Colonic mucosa (tissue), 4 donors: ENCODE data around the gene XXYLT1. TPM values are rescaled to one million over a fixed set of nuclear protein-coding genes. Genes with fewer than 3 reads are reported as not detected.
A peak's percentile ranks its signal among the peaks of the same experiment; 100 is the strongest.

Experiments
- DNase-seq: peaks from one replicate; pipeline ENCODE4 v3.0.0-alpha.2; 2020
- H3K27ac ChIP-seq: fragments of 200-600 bp; one replicate; pipeline ENCODE4 v1.8.0; 2021
- H3K27me3 ChIP-seq: fragments of 200-600 bp; one replicate; pipeline ENCODE4 v1.8.0; 2021
- H3K36me3 ChIP-seq: fragments of 200-600 bp; one replicate; pipeline ENCODE4 v1.8.0; 2021
- H3K4me1 ChIP-seq: fragments of 200-600 bp; one replicate; pipeline ENCODE4 v1.8.0; 2021; ENCODE audit warnings: mild to moderate bottlenecking
- H3K4me3 ChIP-seq: fragments of 200-600 bp; one replicate; pipeline ENCODE4 v1.8.0; 2021
- H3K9ac ChIP-seq, 2 donors: one replicate each; pipeline ENCODE4 v1.7.0; 2013; ENCODE audit warnings: control low read depth in 2 of 2, low read depth in 2 of 2, low read length in 2 of 2
- H3K9me3 ChIP-seq: fragments of 200-600 bp; one replicate; pipeline ENCODE4 v1.8.0; 2021
- CTCF ChIP-seq: fragments of 200-600 bp; IDR thresholded peaks from one replicate; pipeline ENCODE4 v1.8.0; 2022; ENCODE audit warnings: antibody characterized with exemption, mild to moderate bottlenecking
- intact Hi-C: fragments of 100-400 bp; cut with DNase I; formaldehyde crosslinking; loops from one replicate; pipeline ENCODE4 v1.14.1; 2022
- total RNA-seq, 2 donors: library from RNA; stranded (reverse); fragmentation: NEBNext Ultra II Directional in 1 of 2; extraction: Animal tissue kit (Norgen Biotek cat#: 25700) in 1 of 2; gene quantifications; one replicate each; pipeline ENCODE4 v1.2.1, GENCODE V29; 2021
- donor health status: healthy.
- donor health status: DM: no; HTN: no; CAD: no.
- donor health status: DM: no; HTN: no; CAD: no.

XXYLT1 gene
- total RNA-seq, 2 donors from 2014 or later: 8.3 to 10.9 TPM

DNA sequence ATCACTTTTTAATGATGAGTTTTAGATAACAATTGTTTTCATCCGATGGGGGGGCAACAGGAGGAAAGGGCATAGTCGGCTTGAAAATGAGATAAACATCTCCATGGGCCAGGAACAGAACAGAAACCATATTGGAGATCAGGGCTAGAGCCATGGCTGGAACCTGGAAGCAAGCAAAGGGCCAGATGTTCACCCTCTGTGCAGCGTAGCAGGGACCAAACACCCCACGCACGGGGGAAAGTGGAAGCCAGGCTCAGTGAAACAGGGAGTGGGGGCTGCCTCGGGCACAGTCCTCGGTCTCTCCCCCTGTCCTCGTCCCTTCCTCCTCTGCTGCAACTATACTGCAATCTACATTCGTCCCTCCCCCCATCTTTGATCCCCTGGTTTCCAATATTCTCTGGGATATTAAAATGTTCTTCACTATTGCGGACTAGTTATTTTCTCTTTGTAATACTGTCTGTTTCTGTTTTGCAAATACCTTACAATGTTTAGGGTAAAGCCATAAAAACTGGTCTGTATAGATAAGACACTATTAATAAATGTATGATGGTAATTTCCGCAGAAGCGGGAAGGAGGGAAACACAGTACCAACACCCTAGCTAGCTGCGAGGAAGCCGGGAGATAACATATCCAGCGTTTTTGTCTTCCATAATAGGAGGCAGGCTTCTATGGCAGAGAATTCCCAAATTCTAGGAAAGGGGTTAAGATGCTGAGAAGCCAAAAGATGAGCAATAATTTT, 121.5 kb downstream of the XXYLT1 start:
- Histone ChIP-seq H3K9me3 (no peaks in the 10 kb centered on the region), H3K36me3 (no peaks in the 10 kb centered on the region), H3K27me3 (no peaks in the 10 kb centered on the region), H3K4me1 (no peaks in the 10 kb centered on the region), H3K27ac (peak overlapping the region; percentile 49), H3K9ac (no peak overlapping the region), H3K4me3 (no peak overlapping the region)
- DNase-seq: no peak
- intact Hi-C loops: no loop called here
- no peak for TF ChIP-seq CTCF

GRCh38 chr3:195148549-195148948, 122.4 kb downstream of the XXYLT1 start:
- Histone ChIP-seq H3K36me3 (no peaks in the 10 kb centered on the region), H3K4me3 (no peak overlapping the region), H3K4me1 (no peaks in the 10 kb centered on the region), H3K9ac (peak overlapping the region; percentile 14 to 15), H3K27ac (peak overlapping the region; percentile 50), H3K27me3 (no peaks in the 10 kb centered on the region), H3K9me3 (no peaks in the 10 kb centered on the region)
- TF ChIP-seq CTCF: no peak
- DNase-seq: no peak
- intact Hi-C loops: no loop called here

DNA sequence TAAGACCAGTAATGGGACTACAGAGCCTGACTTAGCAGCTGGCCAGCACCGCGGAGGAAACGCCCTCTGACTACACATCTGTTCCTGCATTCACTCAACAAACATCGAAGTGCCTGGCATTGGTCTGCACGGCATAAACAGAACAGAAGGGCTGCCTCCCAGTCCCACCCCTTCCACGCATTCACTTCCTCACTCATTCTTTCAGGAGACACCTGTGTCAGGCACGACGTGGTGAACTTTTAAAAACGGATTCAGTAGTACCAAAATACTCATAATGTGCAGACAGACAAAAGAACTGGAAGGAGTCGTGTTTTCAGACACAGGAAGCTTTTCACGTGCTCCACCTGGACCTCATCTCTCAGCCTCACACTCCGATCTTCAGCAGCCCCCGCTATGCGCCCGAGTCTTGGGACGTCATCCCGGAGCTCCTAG, 123.3 kb downstream of the XXYLT1 start:
- H3K27me3 ChIP-seq: no peaks in the 10 kb centered on the region
- no peaks in the 10 kb centered on the region for H3K9me3 ChIP-seq
- peak overlapping the region; percentile 50 for H3K27ac ChIP-seq
- peak overlapping the region; percentile 22 for H3K4me3 ChIP-seq
- peak; percentile 60 for DNase-seq
- intact Hi-C loops: no loop called here
- H3K4me1 ChIP-seq: no peaks in the 10 kb centered on the region
- H3K36me3 ChIP-seq: no peaks in the 10 kb centered on the region
- no peak overlapping the region for H3K9ac ChIP-seq
- no peak for TF ChIP-seq CTCF

GRCh38 chr3:195146131-195146530, 124.8 kb downstream of the XXYLT1 start:
- intact Hi-C loops: no loop called here
- no peak overlapping the region for H3K27ac ChIP-seq
- TF ChIP-seq CTCF: no peak
- no peak overlapping the region for H3K4me3 ChIP-seq
- DNase-seq: no peak
- H3K9me3 ChIP-seq: no peaks in the 10 kb centered on the region
- no peaks in the 10 kb centered on the region for H3K27me3 ChIP-seq
- no peaks in the 10 kb centered on the region for H3K4me1 ChIP-seq
- no peaks in the 10 kb centered on the region for H3K36me3 ChIP-seq
- H3K9ac ChIP-seq: no peak overlapping the region

DNA sequence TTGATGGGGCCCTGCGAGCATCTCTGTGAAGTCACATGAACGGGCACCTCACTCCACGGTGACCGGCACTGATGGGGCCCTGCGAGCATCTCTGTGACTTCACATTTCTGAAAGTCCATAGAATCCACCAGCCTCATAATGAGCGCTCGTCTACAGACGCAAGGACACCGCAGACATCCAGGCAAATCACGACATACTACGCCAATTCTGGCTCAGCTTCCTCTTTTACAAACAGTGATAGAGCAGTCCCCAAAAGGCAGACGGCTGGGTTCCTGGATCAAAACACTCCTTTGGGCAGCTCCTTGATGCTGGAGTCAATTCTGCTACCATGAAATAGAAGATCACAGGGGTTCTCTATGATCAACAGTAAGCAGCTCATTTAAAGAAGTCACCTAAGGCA, 125.4 kb downstream of the XXYLT1 start:
- Histone ChIP-seq H3K9me3 (no peaks in the 10 kb centered on the region), H3K9ac (no peak overlapping the region), H3K27ac (no peak overlapping the region), H3K36me3 (no peaks in the 10 kb centered on the region), H3K4me1 (no peaks in the 10 kb centered on the region), H3K27me3 (no peaks in the 10 kb centered on the region), H3K4me3 (no peak overlapping the region)
- TF ChIP-seq CTCF: no peak
- intact Hi-C loops: no loop called here
- DNase-seq: no peak
